Right lobe of liver (tissue), 6 donors: Measurements from ENCODE around the gene EXT2. TPM values are rescaled to one million over a fixed set of nuclear protein-coding genes. Genes with fewer than 3 reads are reported as not detected.
A peak's percentile ranks its signal among the peaks of the same experiment; 100 is the strongest.

Experiments
- ATAC-seq, 4 donors: fragments of 200-7000 bp; cut with Tn5 transposase; one replicate each; pipeline ENCODE4 v1.9.1; 2020; ENCODE audit warnings: mild to moderate bottlenecking in 4 of 4, moderate library complexity in 4 of 4
- DNase-seq, 3 donors: peaks; one replicate each; pipeline ENCODE4 v3.0.0-alpha.2; 2020
- H3K27ac ChIP-seq, 3 donors: fragments of 200-600 bp; one replicate each; pipeline ENCODE4 v1.8.0; 2022
- H3K27me3 ChIP-seq, 2 donors: fragments of 200-600 bp; one replicate each; pipeline ENCODE4 v1.8.0; 2022
- H3K36me3 ChIP-seq, 4 donors: fragments of 200-600 bp; sonication (generic) in 1 of 4; one replicate each; pipeline versions ENCODE4 v1.5.1 to v1.8.0; 2017 to 2022; ENCODE audit warnings: control low read depth in 1 of 4
- H3K4me1 ChIP-seq, 4 donors: fragments of 200-600 bp; sonication (generic) in 1 of 4; one replicate each; pipeline versions ENCODE4 v1.5.1 to v1.8.0; 2017 to 2022; ENCODE audit warnings: control low read depth in 1 of 4
- H3K4me3 ChIP-seq, 3 donors: fragments of 200-600 bp; one replicate each; pipeline ENCODE4 v1.8.0; 2022
- H3K9me3 ChIP-seq, 4 donors: fragments of 200-600 bp; sonication (generic) in 1 of 4; one replicate each; pipeline versions ENCODE4 v1.5.1 to v1.8.0; 2017 to 2022; ENCODE audit warnings: control low read depth in 1 of 4
- CTCF ChIP-seq, 4 donors: fragments of 200-600 bp in 3 of 4; fragments of 450-650 bp in 1 of 4; IDR thresholded peaks; one replicate each; pipeline versions ENCODE4 v1.5.1 to v1.8.0; 2016 to 2022; ENCODE audit warnings: antibody characterized with exemption in 4 of 4, mild to moderate bottlenecking in 2 of 4
- POLR2A ChIP-seq: fragments of 450-650 bp; IDR thresholded peaks from one replicate; pipeline ENCODE4 v1.6.1; 2017; ENCODE audit warnings: antibody characterized with exemption, mild to moderate bottlenecking
- WGBS: methylation state at CpG from one replicate; pipeline ENCODE4 v1.1.6; 2018; ENCODE audit warnings: low coverage, low lambda C conversion rate; ENCODE audit not compliant: insufficient coverage; ENCODE audit errors: missing lambda C conversion rate; 5-methylcytosine and 5-hydroxymethylcytosine counted together
- intact Hi-C, 2 donors: fragments of 100-400 bp; cut with DNase I; formaldehyde crosslinking; loops; one replicate each; pipeline versions ENCODE4 v1.11.2 to v1.14.1; 2022
- total RNA-seq, 6 experiments: library from RNA; depleted of rRNA in 2 of 6; stranded (reverse); fragments of >200 nt in 2 of 6; fragmentation: NEBNext Ultra II Directional in 3 of 6; extraction: Animal tissue kit (Norgen Biotek cat#: 25700) in 3 of 6; gene quantifications; one replicate each; pipeline versions ENCODE4 v1.1.0 to v1.2.4, GENCODE V29; 2016 to 2023
- donor health status: DM: no; HTN: yes; CAD: no.
- donor health status: DM: no; HTN: no; CAD: no.
- donor health status: DM: no; HTN: no; CAD: no.
- donor health status: DM: no; HTN: yes; CAD: no.
- donor health status: DM: no; HTN: yes; CAD: no.

EXT2 gene
- total RNA-seq, 6 experiments from 2014 or later: 21.9 to 31.3 (median 26.9) TPM

GRCh38 chr11:44133335-44133946 lies 38.0 kb downstream of the EXT2 start:
- DNase-seq (no peak), ATAC-seq (peak; percentile 74 to 86 (median 82))
- no peak overlapping the region for H3K4me3 ChIP-seq
- H3K9me3 ChIP-seq: no peaks in the 10 kb centered on the region
- peaks cover 0 to 18% (median 0%) of the 10 kb centered on the region in 4 donors for H3K4me1 ChIP-seq
- WGBS: 100% methylated on average over 1 of the region's 1 CpG
- no peak for TF ChIP-seq POLR2A
- peak; percentile 54 to 62 (median 60) for TF ChIP-seq CTCF (IDR thresholded peaks at IDR 0.05)
- peaks cover 0 to 9% (median 0%) of the 10 kb centered on the region in 4 donors for H3K36me3 ChIP-seq
- H3K27me3 ChIP-seq: no peaks in the 10 kb centered on the region
- no peak overlapping the region for H3K27ac ChIP-seq
- intact Hi-C loops: no loop called here

GRCh38 chr11:44134625-44135024 lies 39.1 kb downstream of the EXT2 start:
- Histone ChIP-seq H3K4me3 (no peak overlapping the region), H3K27me3 (no peaks in the 10 kb centered on the region), H3K9me3 (no peaks in the 10 kb centered on the region), H3K4me1 (peaks cover 0 to 18% (median 0%) of the 10 kb centered on the region in 4 donors), H3K36me3 (peaks cover 0 to 8% (median 0%) of the 10 kb centered on the region in 4 donors), H3K27ac (no peak overlapping the region)
- DNase-seq (no peak), ATAC-seq (no peak)
- WGBS: 76% methylated on average over 1 of the region's 1 CpG
- TF ChIP-seq POLR2A (no peak), CTCF (IDR thresholded peaks at IDR 0.05) (no peak)
- intact Hi-C loops: no loop called here

GRCh38 chr11:44136176-44136945 lies 40.9 kb downstream of the EXT2 start:
- no peak for TF ChIP-seq CTCF (IDR thresholded peaks at IDR 0.05)
- TF ChIP-seq POLR2A: no peak
- intact Hi-C loops: no loop called here

GRCh38 chr11:44137057-44137456 lies 41.6 kb downstream of the EXT2 start:
- no peaks in the 10 kb centered on the region for H3K36me3 ChIP-seq

More at GRCh38 chr11:44136176-44136945, 40.9 kb downstream of the EXT2 start:
- peaks cover 0 to 18% (median 0%) of the 10 kb centered on the region in 4 donors for H3K4me1 ChIP-seq
- no peaks in the 10 kb centered on the region for H3K27me3 ChIP-seq
- 93% methylated on average over 3 of the region's 3 CpGs for WGBS
- DNase-seq: no peak
- no peaks in the 10 kb centered on the region for H3K36me3 ChIP-seq
- H3K4me3 ChIP-seq: no peak overlapping the region
- no peaks in the 10 kb centered on the region for H3K9me3 ChIP-seq
- H3K27ac ChIP-seq: no peak overlapping the region
- no peak for ATAC-seq

More at GRCh38 chr11:44137057-44137456, 41.6 kb downstream of the EXT2 start:
- Histone ChIP-seq H3K9me3 (no peaks in the 10 kb centered on the region), H3K4me1 (peaks cover 0 to 18% (median 0%) of the 10 kb centered on the region in 4 donors), H3K4me3 (no peak overlapping the region), H3K27me3 (no peaks in the 10 kb centered on the region), H3K27ac (no peak overlapping the region)
- intact Hi-C loops: no loop called here
- WGBS: 86% methylated on average over 1 of the region's 1 CpG
- ATAC-seq: no peak
- no peak for DNase-seq
- TF ChIP-seq CTCF (IDR thresholded peaks at IDR 0.05): no peak
- no peak for TF ChIP-seq POLR2A
